ENCODE results near the gene GDF10.

The GDF10 gene

DNA sequence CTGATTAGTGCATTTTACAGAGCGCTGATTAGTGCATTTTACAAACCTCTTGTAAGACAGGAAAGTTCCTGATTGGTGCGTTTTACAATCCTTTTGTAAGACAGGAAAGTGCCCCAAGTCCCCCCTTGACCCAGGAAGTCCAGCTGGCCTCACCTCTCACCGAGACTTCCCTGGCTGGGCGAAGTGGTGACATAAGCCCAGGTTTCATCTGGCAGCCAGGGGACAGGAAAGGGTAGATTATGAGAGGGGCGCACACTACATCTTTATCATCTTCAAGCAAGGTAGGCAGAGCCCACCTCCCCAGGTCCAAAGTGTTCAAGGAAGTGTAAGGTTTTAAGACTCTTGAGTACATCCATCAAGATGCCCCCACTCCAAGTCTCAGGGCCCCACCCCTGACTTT, 5.5 kb upstream of the GDF10 start:
- no peak for DNase-seq (ENCODE audit: low read depth)

DNA sequence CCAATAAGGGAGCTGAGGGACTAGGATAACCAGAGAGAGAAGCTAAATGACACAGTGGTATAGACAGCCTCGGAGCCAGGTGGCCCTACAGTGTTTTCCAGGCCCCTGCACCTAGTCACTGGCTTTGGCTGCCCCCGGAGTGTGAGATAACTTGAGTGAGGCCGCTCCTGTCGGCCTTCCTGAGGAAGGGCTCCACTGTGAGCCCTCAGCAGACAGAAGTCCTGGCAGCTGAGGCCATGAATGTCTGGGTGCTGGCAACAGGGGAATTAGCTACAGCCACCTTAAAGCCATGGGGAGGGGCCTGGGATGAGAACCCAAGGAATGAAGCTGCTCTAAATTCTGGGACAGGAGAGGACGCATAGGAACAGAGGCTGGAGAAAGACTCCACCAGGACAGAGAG, 4.6 kb upstream of the GDF10 start:
- DNase-seq (ENCODE audit: low read depth) = no peak

DNA sequence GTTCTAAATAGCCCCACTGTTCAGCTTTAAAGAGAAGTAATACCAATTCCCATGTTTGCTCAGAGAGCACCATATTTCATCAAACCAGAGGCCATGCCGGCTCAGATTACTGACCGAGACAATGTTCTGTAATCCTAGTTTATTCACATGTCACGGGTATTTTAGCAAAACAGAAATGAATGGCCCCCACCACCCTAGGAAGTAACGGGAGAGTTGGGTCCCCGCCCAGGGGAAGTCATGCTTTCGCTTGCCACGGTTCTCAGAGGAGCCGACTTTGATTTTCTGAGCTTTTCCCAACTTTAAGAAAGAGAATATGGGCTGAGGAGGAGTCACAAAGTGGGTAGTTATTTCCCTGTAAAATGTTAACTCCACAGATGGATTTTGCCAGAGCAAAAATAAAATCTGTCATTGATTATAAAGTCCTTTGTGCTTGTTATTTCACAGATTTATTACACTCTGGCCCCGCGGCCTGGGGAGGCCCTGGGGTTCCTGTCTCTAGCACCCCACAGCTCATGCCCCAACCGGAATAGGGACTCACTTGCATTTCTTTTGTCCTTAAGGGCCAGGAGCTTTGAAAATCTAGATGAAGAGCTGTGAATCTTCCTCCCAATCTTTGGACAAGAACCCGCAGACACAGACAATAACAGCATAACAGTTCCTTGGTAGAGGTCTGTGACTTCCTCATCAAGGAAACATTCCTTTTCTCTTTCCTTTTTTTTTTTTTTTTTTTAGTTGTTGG, 3.7 kb upstream of the GDF10 start:
- no peak for DNase-seq (ENCODE audit: low read depth)

DNA sequence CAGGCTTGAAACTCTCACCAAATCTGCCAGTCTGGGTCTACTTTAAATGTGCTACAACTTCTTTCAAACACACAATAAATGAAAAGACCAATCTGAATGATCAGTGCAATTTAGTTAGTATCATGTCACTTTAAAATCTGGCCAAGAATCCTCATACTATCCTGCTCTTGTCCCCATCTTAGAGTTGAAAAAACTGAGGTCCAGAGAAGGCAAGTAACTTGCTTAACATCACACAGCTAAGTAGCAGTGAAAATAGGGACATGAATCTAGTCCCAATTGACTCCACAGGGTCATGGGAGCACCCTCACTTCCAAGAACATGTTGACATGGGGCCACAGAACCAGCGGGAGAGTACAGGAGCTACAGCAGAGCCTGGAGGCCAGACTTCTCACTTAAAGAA, 3.1 kb upstream of the GDF10 start:
- DNase-seq (ENCODE audit: low read depth) = no peak

DNA sequence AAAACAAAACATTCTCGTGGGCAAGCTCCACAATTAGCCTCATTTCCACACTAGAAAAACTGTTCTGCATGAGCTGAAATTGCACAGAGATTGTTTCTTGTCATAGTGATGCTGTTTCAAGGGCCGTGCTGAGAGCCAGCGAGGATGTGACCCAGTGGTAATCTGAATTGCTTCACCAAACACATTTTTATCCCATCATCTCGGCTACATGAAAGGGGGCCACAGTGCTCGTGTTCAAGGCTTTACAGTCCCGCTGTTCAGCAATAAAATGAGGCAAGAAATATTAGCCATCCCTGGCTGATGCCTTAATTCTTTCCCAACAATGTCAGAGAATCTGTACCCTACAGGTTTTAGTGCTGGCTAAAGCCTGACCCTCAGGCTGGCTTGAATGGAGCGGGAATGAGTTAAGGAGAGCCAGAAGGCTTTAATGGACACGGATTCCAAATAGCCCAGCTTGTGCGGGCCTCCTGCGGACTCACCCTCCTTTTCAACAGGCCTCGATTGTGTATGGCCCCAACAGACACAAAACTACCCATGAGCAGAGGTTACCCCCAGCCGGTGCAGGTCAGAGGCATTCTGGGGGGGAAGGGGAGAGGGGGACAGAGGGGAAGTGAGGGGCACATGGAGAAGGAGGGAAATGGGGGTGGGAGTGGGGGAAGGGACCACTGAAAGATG, 2.0 kb upstream of the GDF10 start:
- no peak for DNase-seq (ENCODE audit: low read depth)

DNA sequence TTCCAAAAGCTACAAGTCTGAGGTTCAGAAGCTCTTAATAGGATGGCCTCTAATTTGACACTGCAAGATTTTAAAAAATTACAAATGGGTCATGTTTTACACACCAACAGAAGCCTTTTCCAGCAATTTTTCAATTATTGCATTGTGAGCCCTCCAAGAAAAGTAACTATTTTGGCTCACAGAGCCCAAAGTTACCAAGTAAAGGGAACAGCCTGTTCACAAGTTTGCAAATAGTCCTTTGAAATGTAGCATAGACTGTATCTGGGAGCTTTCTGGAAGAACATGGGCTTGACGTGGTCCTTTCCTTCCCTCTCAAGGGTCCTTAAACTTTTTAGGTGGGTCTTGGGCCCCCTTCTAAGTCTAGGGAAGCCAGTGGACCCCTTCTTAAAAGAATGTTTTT, 1.3 kb upstream of the GDF10 start:
- DNase-seq (ENCODE audit: low read depth) = no peak

DNA sequence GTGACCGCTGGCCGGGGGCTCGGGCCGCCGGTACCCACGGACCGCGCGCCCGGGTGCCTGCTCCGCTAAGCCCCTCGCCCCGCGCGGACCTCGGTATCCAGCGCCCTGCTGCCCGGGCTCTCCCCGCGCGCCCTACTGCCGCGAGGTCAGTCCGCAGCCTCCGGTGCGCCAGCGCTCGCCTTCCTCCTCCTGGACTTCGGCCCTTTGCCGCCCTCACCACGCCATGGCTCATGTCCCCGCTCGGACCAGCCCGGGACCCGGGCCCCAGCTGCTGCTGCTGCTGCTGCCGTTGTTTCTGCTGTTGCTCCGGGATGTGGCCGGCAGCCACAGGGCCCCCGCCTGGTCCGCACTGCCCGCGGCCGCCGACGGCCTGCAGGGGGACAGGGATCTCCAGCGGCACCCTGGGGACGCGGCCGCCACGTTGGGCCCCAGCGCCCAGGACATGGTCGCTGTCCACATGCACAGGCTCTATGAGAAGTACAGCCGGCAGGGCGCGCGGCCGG, 483 bp downstream of the GDF10 start:
- DNase-seq (ENCODE audit: low read depth) = no peak

DNA sequence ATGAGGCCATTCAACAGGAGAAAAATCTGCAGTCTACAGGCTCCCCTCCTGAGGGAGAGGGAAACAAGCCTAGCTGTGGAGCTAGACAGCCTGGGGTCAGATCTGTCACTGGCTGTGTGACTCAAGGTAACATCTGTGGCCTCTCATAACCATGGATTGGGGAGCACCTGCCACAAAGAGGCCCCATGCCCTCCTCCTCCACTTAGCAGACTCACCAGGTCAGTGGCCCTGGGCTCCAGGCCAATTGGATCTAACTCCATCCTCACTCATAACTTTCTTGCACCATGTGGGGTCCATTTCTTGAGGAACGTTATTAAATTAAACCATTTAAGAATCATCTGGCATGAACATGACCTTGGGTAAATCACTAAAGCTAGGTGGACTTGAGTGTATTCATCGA, 1.8 kb downstream of the GDF10 start:
- DNase-seq (ENCODE audit: low read depth) = no peak

DNA sequence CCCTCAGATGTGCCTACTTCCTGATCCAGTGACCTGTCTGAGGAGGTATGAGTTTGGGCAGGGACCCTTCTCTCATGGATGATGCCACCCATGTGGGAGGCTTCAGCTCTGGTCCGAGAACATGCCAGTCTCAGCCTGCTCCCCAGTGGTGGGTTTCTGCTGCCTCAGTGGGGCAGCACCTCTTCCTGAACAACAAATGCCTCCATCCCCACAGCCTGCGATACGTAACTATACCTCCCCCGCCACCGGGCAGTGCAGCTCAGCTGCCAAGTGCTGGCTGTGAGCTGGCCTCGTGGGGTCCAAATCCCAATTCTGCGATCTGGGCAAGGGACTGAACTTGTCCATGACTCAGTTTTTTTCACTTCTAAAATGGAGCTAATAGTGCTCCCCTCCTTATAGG, 3.1 kb downstream of the GDF10 start:
- no peak for DNase-seq (ENCODE audit: low read depth)

DNA sequence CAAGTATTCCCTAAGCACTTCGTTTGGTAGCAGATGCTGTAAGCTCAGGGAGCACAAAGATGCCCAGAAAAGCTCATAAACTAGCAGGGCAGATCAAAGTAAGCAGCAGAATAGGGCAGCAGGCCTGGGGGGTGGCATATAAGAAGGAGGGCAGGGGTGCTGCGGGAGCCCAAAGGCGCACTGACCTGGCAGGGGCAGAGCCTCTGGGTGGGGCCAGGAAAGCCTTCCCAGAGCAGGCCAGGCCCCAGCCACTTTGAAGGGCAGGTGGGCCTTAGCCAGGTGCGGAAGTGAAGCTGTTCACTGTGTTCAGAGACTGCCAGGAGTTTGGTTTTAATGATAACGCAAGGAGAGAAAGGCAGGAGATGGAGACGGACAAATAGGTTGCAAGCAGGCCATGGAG, 3.9 kb downstream of the GDF10 start:
- no peak for DNase-seq (ENCODE audit: low read depth)

DNA sequence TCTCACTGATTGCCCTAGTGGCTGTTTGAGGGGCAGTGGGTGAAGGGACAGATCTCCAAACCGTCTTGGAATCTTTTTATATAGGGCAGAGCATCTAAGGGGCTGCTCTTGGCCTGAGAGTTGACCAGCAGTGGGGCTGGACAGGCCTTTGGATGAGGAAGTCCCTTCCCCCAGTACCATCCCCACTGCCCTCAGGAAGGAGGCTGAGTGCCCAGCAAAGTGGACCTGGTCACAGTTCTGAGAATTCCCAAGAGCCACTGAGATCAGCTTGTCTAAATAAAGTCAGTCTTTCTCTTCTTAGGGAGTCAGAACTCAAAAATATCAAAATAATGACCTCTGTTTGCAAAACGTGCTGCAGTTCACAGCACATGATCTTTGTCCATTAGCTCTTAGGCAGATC, 5.6 kb downstream of the GDF10 start:
- DNase-seq (ENCODE audit: low read depth) = no peak

DNA sequence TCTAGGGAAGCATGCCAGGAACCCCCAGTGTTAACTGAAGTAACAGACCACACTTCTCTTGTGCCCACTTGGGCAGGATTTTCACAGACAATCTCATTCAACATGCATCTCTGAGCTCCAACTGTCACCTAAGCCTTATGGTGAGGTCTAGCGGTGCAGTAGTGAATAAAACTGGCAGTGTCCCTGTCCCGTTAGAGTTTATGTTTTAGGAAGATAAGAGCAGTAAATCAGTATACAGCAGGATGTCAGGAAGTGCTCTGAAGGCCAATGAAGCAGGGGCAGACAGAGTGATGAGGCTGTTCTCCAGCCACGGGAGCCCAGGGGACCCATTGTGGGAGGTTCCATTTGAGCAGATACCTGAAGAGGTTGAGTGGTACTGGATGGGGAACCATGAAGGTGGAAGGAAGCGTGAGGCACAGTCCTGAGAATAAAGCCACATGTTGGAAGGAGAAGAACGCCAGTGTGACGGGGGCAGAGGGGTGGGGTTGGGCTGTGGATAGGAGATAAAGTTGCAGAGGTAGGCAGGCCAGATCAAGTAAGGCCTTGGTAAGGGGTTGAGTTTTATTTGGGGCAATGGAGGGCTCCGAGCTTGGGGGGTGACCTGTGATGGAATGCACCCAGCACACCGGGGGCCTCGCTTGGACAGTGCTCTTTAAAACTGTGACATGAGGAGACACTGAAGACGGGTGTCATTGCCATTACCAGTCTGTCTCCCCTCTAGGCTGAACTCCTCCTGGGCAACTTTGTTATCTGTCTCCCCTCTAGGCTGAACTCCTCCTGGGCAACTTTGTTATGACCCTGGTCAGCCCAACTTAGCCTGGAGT, 6.6 kb downstream of the GDF10 start:
- DNase-seq (ENCODE audit: low read depth) = no peak

DNA sequence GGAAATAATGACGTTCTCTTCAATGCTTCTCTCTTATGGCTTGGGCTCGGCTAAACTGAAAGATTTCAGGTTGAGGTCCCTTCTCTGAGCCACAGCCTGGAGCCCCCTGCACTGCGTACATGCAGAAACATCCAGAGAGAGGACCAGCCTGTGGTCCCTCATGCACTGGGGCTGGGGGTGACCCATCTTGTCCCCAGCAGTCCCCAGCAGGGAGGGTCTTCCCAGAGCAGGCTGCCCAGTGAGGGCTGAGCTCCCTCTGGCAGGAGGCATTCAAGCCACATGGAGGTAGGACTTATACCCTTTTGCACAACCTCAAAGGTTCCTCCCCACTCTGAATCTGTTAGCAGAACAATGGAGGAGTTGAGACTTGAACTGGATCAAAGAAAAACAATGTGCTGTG, 7.4 kb downstream of the GDF10 start:
- DNase-seq (ENCODE audit: low read depth) = no peak

DNA sequence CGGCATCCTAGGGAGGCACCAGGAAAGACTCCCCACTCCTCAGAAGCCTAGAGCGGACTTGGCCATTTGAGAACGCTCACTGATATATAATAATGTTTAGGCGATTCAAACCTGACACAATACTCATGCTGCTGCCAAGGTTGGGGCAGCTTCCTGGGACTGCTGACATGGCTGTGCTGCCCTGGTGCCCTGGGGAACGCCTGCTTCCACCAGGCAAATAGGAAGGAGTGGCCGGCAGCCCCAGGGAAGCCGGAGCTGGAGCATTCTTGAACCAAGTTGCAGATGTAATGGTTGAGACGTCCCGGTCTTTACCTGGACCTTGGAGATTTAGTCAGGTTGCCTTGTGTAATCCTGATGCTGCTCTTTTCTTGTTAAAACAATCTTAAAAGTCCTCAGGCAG, 8.8 kb downstream of the GDF10 start:
- DNase-seq (ENCODE audit: low read depth) = no peak

DNA sequence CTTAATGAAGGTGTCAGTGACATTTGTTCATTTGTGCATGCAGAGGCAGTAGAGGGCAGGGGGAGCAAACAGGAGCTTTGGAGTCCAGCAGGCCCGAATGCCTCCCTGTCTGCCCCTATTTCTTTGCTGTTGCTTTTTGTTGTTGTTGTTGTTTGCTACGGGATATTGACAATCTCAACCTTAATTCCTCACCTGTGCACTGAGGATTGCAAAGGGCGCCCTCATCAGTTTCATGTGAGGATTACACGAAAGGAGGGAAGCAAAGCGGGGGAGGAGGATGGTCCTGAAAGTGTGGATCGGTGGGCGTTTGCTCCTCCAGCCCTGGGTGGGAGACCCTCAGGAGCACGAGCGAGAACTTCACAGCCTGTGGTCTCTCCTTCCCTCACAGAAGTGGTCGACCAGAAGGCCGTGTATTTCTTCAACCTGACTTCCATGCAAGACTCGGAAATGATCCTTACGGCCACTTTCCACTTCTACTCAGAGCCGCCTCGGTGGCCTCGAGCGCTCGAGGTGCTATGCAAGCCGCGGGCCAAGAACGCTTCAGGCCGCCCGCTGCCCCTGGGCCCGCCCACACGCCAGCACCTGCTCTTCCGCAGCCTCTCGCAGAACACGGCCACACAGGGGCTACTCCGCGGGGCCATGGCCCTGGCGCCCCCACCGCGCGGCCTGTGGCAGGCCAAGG, 9.6 kb downstream of the GDF10 start:
- DNase-seq (ENCODE audit: low read depth) = peak; percentile 7

DNA sequence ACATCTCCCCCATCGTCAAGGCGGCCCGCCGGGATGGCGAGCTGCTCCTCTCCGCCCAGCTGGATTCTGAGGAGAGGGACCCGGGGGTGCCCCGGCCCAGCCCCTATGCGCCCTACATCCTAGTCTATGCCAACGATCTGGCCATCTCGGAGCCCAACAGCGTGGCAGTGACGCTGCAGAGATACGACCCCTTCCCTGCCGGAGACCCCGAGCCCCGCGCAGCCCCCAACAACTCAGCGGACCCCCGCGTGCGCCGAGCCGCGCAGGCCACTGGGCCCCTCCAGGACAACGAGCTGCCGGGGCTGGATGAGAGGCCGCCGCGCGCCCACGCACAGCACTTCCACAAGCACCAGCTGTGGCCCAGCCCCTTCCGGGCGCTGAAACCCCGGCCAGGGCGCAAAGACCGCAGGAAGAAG, 10.1 kb downstream of the GDF10 start:
- no peak for DNase-seq (ENCODE audit: low read depth)

DNA sequence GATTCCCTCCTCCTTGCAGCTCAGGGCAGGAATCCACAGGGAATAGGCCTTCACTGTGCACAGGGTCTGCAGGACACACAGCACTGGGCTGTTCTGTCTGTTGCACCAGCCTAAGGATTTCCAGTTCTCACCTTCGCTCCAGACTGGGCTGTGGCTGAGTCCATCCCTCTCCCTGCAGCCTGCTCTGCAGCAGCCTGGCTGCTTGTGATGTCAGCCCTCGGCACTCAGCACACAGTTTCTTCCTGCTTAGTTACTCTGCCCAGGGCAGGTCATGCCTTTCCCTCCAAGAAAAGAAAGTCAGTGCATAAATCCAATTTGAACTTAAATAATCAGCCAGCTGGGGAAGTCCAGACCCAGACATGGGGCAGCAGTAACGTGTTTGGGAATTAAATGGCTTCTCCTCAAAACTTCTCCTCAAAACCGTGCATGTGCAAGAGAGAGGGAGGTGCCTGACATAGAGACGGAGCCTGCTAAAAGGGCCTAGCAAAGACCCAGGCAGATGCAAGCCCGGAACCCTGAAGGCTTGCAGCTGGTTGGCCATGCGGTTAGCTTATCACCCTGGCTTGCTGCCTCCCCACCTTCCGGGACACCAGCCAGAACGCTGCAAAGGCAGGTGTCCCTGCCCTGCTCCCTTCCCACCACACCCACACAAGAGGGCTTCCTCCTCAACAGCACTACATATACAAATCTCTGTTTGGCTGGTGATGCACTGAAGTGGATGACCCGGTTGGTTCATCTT, 11.4 kb downstream of the GDF10 start:
- no peak for DNase-seq (ENCODE audit: low read depth)

DNA sequence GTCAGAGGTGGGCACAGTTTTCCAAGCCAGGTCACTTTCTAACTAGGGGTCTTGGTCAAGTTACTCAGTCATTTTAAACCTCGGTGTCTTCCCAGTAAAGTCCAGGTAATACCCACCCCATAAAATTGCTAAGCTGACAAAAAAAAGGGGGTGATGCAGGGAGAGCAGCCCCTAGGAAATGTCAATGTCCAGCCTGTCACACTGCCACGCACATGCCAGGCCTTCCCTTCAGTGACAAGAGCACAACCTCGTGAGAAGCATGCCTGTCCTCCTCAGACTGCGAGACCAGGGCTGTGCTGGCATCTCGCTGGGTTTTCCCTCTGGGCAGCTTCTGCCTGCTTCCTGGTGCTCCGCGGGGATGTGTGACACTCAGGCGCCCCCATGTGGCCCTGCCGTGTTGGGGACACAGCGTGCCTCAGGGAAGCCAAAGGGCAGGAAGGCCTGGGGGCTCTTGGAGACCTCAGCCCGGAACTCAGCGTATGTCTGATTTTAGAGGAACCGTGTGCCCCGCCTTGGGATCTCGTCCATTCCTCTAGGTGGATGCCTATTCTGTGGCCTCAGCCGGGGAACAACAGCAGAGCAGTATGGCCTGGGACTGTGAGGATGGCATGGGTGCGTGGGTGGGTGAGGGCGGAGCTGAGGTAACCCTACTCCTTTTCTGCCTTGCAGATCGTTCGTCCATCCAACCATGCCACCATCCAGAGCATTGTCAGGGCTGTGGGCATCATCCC, 12.1 kb downstream of the GDF10 start:
- peak; percentile 65 for DNase-seq (ENCODE audit: low read depth)

DNA sequence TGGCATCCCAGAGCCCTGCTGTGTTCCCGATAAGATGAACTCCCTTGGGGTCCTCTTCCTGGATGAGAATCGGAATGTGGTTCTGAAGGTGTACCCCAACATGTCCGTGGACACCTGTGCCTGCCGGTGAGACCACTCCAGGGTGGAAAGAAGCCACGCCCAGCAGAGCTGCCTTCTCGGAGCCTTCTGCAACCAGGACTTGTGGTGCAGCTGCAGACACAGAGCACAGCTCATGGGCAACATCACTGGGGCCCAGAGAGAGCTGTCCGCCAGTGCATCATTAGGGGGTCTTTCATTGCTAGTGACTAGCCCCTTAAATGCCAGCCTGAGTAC, 12.6 kb downstream of the GDF10 start:
- no peak for DNase-seq (ENCODE audit: low read depth)

DNA sequence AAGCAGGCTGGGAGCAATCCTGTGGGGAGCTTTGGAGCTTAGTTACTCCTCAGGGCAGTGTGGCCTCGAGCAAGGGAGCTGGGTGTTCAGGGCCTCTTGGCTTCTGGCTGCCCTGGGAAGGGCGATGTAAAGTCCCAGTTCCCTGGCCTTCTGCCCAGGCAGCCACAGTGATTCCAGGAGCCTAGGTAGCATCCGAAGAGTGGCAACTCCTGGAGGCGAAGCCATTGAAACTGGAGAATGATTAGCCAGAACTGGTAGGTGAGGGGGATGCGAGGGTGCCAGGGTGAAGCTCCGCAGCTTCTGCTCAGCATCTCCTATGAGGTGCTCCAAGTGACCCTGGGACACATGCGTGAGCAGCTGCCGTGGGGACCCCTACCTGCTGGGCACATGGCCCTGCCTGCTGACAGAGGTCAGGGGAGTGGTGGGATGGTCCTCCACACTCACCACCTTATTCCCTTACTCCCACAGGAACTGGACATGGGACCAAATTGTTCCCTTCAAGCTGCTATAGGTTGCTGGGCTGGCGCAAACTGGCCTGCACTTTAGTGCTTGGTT, 14.5 kb downstream of the GDF10 start:
- DNase-seq (ENCODE audit: low read depth) = no peak

DNA sequence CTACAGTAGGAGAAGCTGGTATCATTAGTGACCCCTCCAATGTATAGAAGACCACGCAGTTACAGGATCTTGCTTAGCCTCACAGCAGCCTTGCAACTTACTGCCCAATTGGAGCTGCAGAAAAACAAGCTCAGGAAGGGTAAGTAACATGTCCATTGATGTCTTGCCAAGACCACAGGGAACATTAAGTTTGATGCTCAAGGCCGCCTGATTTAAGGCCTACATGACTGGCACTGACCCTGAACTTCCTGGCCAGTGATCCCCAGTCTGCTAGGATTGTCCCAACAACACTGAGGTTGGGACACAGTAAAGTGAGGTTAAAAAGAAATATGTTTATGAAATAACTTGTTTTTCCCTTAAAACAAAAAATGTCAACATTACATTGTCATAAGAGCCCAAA, 15.4 kb downstream of the GDF10 start:
- DNase-seq (ENCODE audit: low read depth) = no peak

Measured in iris pigment epithelial cell (primary cell).